Stimulated activated naive CD8-positive, alpha-beta T cell treated with anti-CD3 and anti-CD28 coated beads, Interleukin-15, Interleukin-2, amounts not matched to agents 100 U/mL and 50 U/mL, for 24 hours (primary cell): ENCODE results near the gene EYA2.

ENCODE experiments used
- ATAC-seq: fragments of 150-1000 bp; cut with Tn5 transposase; one replicate; pipeline ENCODE4 v1.10.0; 2021
- DNase-seq: peaks from one replicate; pipeline ENCODE4 v3.0.0; 2021

Gene EYA2

GRCh38 chr20:47036091-47036870, 141.6 kb downstream of the EYA2 start:
- no peak for DNase-seq

DNA sequence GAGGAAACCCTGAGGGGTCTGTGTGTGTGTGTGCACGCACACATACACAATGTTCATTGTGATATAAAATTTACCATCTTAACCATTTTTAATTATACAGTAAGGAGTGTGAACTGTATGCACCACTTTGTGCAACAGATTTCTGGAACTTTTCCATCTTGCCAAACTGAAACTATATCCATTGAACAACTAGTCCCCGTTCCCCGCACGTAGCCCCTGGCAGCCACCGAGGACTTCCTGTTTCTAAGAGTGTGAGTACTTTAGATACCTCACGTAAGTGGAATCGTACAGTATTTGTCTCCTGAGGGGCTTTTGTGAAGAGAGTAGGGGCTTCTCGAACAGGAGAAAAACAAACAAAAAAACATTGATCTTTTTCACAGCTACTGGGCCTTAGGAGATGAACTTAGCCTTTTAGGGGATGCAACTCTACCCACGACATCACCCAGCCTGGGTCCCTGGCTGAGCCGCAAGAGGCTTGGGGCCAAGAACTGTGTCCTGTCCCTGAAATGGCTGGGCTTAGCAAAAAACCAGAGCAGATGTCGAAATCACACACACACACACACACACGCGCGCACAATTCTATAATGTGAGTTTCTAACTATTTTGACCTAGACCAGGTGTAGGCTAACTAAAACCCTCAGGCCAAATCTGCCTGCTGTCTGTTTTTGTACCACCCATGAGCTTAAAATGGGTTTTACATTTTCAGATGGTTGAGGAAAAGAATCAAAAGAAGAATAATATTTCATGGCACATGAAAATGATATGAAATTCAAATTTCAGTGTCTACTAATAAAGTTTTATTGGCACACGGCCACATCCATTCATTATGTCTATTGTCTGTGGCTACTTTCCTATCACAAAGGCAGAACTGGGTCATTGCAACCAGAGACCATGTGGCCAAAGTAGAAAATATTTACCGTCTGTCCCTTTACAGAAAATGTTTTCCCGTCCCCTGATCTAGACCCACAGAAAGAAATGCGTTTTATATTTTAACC, 144.2 kb downstream of the EYA2 start:
- no peak for DNase-seq
- no peak for ATAC-seq

More at GRCh38 chr20:47036091-47036870, 141.6 kb downstream of the EYA2 start:
- no peak for ATAC-seq

GRCh38 chr20:47040506-47041125, 146.0 kb downstream of the EYA2 start:
- ATAC-seq (no peak), DNase-seq (no peak)

GRCh38 chr20:47041396-47041899, 146.8 kb downstream of the EYA2 start:
- ATAC-seq (no peak), DNase-seq (no peak)

DNA sequence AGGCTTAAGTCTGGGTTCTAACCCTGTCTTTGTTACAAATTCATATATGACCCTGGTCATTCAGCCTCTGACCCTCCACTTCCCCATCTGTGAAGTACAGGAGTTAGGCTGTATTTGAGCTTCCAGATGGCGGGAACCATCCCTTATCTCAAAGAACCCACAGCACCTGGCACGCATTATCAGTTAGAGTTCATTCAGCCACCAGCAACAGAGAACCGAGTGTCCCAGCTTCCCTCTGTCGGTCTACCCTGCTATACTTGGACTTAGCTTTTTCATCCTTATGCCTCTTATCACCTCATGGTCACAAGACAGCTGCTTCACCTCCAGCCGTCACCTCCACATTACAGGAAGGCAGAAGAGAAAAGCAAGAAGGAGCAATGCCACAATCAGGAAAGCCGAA, 147.8 kb downstream of the EYA2 start:
- ATAC-seq (no peak), DNase-seq (no peak)

DNA sequence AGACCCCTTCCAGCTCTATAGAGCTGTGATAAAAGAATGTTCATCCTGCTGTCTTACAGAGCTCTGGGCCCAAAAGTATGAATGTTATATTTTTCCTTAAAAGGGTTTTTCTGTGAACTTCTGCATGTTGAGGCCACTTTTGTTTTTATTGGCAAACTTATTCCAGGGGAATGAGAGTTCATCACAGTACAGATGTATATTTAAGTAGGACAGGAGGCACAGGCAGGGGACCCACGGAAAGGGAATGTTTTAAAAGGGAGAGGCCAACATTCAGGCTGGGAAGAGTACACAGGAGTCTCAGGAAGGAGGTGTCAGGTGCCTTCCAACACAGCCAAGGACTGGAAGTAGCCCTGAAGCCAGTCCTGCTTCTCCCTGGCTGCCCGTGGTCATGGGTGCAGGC, 148.4 kb downstream of the EYA2 start:
- no peak for ATAC-seq
- DNase-seq = no peak

DNA sequence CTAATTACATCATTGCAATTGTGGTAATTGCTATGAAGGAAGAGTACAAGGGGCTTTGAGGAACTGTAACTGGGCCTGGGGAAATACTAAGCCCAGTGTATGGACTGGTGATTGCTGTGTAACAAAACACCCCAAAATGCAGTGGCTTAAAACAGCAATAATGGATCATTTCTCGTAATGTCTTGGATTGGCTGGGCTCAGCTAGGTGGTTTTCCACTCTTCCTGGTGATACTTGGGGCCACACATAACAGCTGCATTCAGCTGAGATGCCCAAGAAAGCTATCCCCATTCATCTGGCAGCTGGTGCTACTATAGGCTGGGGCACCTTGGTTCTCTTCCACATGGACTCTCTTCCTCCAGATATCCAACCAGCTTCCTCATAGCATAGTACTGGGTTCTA, 150.3 kb downstream of the EYA2 start:
- no peak for ATAC-seq

DNA sequence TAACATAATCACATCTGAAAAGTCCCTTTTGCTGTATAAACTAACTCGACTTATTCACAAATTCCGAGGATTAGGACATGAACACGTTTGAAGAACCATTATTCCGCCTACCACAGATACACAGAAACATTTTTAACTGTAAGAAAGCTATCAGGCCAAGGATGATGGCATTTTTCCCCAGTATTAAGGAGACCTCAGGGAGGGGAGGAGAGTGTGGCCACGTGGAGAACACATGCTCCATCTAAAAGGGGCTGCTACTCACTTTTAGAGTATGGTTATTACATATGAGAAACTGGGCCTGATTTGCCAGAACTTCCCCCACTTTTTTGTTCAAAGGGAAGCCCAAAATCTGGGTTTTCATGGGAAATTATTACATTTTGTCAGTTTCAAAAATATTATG, 153.4 kb downstream of the EYA2 start:
- ATAC-seq (no peak), DNase-seq (no peak)

More for the DNA sequence above, 150.3 kb downstream of the EYA2 start:
- no peak for DNase-seq

- ATAC-seq = no peak
- no peak for DNase-seq
Measured at GRCh38 chr20:47049771-47050170, 155.1 kb downstream of the EYA2 start.

- ATAC-seq (no peak), DNase-seq (no peak)
Measured at GRCh38 chr20:47050996-47051395, 156.4 kb downstream of the EYA2 start.

DNA sequence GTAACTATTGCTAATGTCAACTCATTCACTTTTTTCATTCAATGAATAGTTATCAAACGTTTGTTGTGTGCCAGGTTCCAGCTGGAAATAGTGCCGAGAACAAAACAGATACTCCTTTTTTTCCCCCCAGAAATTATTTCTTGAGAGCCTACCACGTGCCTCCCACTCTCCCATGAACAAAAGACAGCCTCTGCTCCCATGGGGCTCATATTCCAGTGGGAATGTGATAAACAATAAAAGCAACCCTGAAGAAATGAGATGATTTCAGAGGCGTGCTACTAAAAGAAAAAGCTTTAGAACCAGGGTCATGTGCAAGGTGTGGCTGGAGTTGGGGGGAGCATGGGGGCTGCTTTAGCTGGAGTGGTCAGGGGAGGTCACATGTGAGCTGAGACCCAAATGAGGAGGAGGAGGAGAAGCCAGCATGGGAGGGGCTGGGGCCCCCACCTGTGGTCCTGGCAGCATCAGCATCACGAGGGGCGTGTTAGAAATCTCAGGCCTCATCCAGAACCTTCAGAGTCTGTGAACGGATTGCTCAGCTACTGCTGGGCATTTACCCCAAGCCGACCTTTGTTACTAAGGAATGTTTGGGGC, 157.4 kb downstream of the EYA2 start:
- ATAC-seq = no peak
- no peak for DNase-seq

- DNase-seq = no peak
- no peak for ATAC-seq
Measured at GRCh38 chr20:47054506-47054905, 159.9 kb downstream of the EYA2 start.

GRCh38 chr20:47054945-47055344, 160.3 kb downstream of the EYA2 start:
- DNase-seq = no peak
- ATAC-seq = no peak

DNA sequence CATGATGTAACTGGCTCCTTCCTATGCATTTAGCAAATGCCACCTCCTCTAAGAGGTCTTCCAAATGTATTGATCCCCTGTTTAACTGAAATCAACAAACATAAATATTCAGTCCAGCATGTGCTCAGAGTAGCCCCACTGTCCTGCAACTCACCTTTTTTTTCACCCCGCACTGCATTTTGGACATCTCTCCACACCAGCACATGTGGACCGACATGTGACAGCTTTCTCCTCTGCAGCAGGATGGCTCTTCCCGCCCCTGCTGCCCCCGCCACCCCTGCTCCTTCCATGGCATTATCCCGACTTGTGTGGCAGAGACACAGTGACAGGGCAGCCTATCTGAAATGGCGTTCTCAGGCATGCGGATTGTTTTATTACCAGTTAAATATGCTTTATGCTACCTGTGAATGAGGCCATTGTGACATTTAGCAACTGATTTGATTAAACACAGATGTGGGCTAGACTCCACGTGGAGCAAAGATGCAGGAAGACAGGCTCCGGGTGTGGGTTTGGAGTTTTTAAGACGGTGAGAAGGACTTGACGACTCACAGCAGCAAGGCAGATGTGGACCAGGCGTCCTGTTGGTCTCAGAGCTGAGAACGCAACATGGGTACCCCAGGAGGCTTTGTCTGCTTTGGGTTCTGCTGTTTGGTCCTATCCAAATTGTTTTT, 161.2 kb downstream of the EYA2 start:
- ATAC-seq (no peak), DNase-seq (no peak)

- no peak for DNase-seq
- no peak for ATAC-seq
Measured at GRCh38 chr20:47057661-47058060, 163.0 kb downstream of the EYA2 start.

GRCh38 chr20:47058236-47058635, 163.6 kb downstream of the EYA2 start:
- no peak for DNase-seq
- no peak for ATAC-seq

DNA sequence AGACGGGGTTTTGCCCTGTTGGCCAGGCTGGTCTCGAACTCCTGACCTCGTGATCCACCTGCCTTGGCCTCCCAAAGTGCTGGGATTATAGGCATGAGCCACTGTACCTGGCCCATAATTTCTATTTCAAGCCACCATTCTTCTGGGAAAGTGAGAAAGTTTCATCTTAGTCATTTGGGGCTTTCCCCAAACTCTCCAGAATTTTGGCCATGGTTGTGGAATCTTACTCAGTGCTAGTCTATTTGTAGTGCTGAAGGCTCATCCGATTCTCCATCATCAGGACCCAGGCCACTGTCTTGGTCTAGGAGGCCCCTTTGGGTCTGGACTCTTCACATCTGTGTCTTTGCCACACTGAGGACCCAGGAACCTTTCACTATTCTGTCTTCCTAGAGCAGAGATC, 164.9 kb downstream of the EYA2 start:
- ATAC-seq (no peak), DNase-seq (no peak)

DNA sequence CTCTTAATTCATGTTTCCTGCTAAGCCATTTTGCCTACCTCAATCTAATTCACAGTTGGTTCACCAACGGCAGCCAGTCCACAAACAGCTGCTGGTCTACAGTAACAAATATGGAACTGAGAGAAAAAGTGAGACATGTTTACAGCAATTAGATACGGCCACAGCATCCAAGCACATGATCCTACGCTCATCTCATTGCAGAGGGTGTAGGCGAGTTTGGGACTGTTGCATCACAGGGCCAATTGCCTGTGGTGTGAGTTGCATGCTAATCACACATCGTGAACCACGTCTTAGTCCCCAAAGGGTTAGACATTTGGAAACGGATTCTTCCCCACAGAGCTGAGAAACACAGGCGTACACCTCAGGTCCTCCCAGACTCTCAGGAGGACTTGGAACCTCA, 166.9 kb downstream of the EYA2 start:
- no peak for DNase-seq
- no peak for ATAC-seq

GRCh38 chr20:47062226-47062890, 167.7 kb downstream of the EYA2 start:
- ATAC-seq (no peak), DNase-seq (no peak)

DNA sequence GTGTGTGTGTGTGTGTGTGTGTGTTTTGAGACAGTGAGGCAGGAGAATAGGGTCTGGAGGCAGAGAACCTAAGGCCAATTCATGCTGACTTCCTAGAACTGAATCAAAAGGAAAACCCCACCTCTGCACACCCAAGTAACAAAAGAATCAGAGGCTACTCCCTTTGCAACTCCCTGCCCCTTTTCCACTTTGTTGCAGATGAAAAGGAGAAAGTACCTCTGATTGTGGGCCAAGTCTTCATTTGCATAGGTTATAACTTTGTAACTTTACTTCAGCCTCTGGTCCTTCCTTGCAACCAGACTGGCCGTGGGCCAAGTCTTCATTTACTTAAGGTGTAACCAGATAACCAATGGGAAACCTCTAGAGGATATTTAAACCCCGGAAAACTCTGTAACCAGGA, 168.8 kb downstream of the EYA2 start:
- no peak for ATAC-seq
- DNase-seq = no peak

DNA sequence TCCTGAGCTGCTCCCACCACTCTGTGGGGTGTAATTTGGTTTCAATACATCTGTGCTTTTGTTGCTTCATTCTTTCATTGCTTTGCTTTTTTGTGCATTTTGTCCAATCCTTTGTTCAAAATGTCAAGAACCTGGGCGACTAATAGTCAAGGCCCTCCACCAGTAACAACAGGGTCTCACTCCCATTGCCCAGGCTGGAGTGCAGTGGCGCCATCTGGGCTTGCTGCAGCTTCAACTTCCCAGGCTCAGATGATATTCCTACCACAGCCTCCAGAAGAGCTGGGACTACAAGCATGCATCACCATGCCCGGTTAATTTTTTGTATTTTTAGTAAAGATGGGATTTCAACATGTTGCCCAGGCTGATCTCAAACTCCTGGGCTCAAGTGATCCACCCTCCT, 169.2 kb downstream of the EYA2 start:
- no peak for DNase-seq
- ATAC-seq = no peak
